Body of pancreas (tissue), 4 donors: ENCODE results near the gene ABCD1.

Experiments used
- CTCF ChIP-seq, 7 experiments: fragments of 450-650 bp in 4 of 7; fragments of 200-600 bp in 3 of 7; sonication (generic) in 3 of 7; IDR thresholded peaks; one replicate each; pipeline ENCODE4 v1.5.1; 2016 to 2019; ENCODE audit warnings: antibody characterized with exemption in 7 of 7
- POLR2A ChIP-seq, 3 donors: fragments of 450-650 bp; IDR thresholded peaks; one replicate each; pipeline ENCODE4 v1.6.1; 2016; ENCODE audit warnings: antibody characterized with exemption in 3 of 3, mild to moderate bottlenecking in 2 of 3

GRCh38 chrX:153772316-153773217, 47.9 kb downstream of the ABCD1 start:
- TF ChIP-seq POLR2A (IDR thresholded peaks at IDR 0.05) (no peak), CTCF (IDR thresholded peaks at IDR 0.05) (no peak)
